GM18498 (cell line): ENCODE data around the gene C1GALT1C1L.
"Not testable (repeated sequence)": the region's sequence is repeated elsewhere in the genome, so short reads cannot be mapped to it uniquely, and the experiment has no call there.

Experiments
- ATAC-seq: cut with Tn5 transposase; IDR thresholded peaks from one replicate; pipeline ENCODE4 v1.9.1; 2021; ENCODE audit warnings: mild to moderate bottlenecking, moderate library complexity; ENCODE audit not compliant: unreplicated experiment

Gene C1GALT1C1L

GRCh38 chr2:43676322-43677050 lies at the start of gene C1GALT1C1L:
Gene C1GALT1C1L (minus strand): TSS chr2:43676429. CDS start chr2:43676322, 107 bp downstream.
- ATAC-seq: no peak

GRCh38 chr2:43725711-43726246 lies 49.5 kb upstream of the C1GALT1C1L start:
- no peak for ATAC-seq

DNA sequence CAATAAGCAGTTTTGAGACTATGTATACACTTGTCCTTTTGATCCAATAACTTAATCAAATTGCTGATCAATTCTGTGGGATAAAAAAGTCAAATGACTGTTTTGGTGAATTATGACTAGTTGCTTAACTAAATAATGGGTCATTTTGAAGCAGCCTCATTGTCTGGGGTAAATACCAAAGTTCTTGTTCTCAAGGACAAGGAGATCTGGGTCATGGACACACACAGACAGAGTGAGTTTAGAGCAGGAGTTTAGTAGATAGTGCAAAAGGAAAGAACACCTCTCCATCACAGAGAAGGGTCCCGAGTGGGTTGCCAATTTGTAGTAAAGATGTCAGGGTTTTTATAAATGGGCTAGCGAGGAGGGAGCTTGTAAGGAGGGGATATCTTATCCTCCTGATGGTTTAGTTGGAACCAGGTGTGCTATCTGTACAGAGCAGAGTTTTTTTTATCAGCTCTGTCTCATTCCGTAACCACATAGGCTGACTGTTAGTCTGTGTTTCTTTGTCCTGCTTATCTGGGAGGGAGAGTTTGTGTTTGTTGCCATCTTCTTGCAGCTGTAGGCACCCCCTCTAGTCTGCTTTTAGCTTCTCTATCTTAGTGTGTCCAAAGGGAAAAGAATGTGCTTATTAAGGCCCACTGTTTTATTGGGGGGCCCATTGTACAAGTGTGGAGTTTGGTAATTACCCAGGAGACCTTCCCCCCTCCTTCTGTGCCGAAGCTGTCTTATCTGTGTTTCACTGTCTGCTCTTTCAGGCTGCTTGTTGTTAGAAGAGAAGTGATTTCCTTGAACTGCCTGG lies 48.7 kb upstream of the C1GALT1C1L start:
- no peak for ATAC-seq

- ATAC-seq: peak; percentile 85
These were observed 42.4 kb upstream of the C1GALT1C1L start for GRCh38 chr2:43718530-43719124.

GRCh38 chr2:43717322-43717721 lies 41.1 kb upstream of the C1GALT1C1L start:
- no peak for ATAC-seq

- ATAC-seq: no peak
These were observed 39.3 kb upstream of the C1GALT1C1L start for GRCh38 chr2:43715300-43716098.

DNA sequence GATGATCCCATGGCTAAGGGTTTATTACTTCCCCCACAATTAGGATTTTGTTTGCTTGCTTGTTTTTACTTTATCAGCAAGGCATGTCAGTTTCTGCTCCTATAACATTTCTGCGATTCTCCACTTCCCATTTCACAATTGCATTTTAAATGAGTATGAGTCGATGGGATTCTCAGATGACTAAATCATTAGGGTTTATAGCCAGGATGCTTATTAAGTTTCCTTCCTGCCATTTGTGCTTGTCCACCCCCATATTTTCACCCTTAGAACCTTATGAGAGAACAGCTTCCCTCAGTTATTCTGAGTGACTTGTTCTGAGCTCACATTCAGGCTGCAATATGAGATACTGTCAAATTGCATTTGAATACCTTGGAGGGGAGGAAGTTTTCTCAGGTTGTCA lies 37.9 kb upstream of the C1GALT1C1L start:
- ATAC-seq: no peak

DNA sequence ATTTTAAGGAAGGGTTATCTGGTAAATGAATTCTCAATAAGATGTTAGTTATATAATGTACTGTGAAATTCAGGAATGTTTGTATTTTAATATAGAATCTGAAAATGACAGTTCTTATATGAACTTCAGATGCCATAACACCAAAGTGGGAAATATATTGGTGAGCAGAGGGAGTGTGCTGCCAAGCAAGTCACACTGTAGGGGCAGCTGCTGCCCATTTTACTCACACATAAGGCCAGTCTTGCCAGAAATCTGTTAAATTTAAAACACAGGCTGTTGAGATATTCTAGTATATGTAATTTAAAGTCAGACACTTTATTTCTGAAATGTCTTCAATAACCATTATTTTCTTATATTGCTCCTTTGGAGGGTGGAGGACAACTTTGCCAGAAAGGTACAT lies 34.6 kb upstream of the C1GALT1C1L start:
- ATAC-seq: no peak

DNA sequence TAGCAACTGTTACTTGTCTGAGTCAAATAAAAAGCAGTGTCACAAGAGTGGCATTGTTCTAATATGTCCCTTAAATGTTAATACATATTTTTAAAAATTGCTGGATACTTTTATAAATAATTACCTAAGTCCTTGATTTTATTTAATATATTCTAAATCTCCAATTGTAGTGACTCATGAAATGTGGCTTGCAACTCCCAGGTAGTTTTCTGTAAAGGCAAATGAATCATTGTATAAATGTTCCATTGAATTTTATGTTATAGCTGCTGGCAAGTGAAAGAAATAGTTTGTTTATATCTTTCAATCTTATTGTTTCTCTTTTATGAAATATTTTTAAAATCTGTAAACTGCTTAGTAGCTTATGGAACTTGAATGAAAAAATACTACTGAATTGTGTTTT lies 32.7 kb upstream of the C1GALT1C1L start:
- no peak for ATAC-seq

DNA sequence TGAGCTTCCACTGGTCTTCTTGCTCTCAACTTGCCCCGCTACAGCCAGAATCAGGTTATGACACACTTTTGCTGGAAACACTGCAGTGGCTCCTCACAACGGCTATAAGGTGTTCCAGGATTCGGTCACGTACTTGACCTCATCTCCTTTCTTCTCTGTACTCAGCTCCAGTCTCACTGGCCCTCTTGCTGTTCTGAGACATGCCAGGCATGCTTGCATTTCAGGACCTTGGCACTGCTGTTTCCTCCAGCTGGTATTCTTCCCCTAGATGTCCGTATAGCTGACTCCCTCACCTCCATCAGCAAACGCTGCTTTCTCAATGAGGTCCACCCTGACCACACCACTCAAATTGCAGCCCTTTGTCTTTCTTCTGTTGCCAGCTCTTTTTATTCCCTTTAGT lies 31.9 kb upstream of the C1GALT1C1L start:
- no peak for ATAC-seq

DNA sequence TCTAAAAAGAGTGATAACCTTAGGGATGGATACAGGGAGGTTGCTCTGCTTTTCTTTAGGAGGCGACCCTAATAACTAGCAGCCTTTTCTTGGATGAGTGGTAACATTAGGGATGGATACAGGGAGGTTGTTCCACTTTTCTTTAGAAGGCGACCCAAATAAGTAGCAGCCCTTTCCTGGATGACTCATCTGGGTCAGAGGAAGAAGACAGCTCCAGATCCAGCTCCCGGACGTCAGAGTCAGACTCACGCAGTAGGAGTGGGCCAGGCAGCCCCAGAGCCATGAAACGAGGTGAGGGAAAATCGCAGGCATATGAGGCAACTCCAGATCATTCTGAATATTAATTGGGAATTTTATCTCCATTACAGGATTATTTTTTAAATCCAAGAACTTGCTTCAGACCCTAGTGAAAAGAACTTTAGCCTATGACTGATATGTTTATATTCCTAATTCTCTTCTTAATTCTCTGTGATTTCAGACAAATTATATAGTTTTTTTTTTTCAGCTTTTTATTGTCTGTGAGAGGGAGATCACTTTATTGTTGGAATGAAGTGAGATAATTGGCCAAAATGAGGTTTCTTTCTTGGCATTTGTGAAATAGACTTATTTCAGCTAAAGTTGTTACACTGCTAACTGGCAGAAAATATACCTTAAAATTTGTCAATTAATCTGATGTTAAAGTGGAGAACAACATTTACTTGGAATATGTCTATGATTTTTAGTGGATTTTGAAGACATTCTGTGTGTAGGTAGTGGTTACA lies 31.2 kb upstream of the C1GALT1C1L start:
- no peak for ATAC-seq

GRCh38 chr2:43701111-43701510 lies 24.9 kb upstream of the C1GALT1C1L start:
- ATAC-seq: no peak

DNA sequence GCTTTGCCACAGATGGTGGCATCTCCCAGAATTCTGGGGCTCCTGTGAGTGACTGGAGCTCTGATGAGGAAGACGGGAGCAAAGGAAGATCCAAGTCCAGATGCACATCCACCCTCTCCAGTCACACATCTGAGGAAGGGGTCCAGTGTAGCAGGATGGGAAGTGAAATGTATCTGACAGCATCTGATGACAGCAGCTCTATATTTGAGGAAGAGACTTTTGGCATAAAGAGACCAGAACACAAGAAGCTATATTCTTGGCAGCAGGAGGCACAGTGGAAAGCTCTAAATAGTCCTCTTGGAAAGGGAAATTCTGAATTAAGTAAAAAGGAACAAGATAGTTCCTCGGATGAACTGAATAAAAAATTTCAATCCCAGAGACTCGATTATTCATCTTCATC lies 23.5 kb upstream of the C1GALT1C1L start:
- no peak for ATAC-seq

DNA sequence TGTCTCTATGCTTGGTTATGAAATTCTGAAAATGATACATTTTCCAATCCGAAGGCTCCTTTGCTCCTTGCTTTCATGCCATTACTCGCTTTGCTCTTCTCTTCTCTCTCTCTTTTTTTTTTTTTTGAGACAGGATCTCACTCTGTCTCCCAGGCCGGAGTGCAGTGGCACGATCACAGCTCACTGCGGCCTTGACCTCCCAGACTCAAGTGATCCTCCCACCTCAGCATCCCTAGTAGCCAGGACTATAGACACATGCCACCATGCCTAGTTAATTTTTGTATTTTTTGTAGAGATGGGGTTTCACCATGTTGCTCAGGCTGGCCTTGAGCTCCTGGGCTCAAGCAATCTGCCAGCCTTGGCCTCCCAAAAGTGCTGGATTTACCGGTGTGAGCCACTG lies 21.9 kb upstream of the C1GALT1C1L start:
- not testable (repeated sequence) for ATAC-seq

- no peak for ATAC-seq
These were observed 16.3 kb upstream of the C1GALT1C1L start for GRCh38 chr2:43692428-43692994.

DNA sequence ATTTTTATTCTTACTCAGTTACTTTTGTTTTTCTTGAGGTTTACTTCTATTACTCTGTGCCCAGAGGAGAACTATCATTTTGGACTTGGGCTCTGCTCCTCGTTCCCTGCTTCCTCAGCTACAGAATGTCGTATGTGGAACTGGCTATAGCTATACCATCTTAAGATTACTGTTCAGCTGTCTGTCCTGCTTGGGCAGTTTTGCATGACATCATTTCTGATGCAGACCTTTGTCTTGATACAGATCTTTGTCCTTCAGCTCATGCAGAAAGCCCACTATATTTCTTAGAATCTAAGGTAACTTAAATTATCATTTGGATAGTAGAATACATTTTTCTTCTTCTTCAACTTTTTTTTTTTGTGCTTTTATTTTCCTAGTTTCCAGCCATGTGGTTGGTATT lies 13.8 kb upstream of the C1GALT1C1L start:
- no peak for ATAC-seq

DNA sequence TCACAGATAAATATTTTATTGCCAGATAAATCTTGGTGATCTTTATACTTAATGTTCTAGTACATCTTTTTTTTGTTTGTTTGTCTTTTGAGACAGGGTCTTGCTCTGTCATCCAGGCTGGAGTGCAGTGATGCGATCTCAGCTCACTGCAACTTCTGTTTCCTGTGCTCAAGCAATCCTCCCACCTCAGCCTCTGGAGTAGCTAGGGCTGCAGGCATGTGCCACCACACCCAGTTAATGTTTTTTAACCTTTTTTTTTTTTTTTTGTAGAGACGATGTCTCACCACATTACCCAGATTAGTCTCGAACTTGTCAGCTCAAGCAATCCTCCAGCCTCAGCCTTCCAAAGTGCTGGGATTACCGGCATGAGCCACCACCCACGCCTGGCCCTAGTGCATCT lies 9.1 kb upstream of the C1GALT1C1L start:
- no peak for ATAC-seq

GRCh38 chr2:43677783-43678182 lies 1.6 kb upstream of the C1GALT1C1L start:
- not testable (repeated sequence) for ATAC-seq

DNA sequence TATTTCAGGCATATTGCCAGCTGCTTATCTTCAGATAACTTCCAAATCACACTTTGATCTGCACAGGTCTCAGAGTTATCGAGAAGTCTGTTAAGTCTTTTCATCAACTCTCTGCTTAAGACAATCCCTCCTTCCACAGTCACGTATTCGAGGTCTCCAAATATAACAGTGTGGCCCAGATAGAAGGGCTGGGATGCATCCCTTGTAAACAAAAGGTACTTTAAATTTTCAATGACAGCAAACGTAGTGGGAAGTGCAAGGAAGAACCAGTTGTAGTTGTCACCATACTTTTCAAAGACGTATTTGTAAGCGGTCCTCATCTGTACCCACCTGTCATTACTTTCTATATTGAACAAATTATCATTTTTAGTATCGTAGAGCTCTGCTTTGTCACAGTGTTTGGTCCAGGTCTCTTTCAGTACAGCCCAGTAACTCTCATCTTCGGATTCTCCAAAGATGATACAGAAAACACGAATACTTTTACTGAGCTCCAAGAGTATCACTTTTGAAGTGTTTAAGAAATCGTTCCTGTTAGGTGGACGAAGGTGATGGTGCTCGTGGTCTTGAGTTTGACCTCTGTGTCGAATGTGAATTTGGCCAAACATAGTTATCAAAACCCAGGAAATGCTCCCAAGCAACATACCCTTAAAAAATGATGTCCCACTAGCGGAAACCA lies 445 bp downstream of the C1GALT1C1L start:
- ATAC-seq: no peak
